SKM-1 (cell line): Measurements from ENCODE around the gene DDX1.
"Not testable (repeated sequence)": the region's sequence is repeated elsewhere in the genome, so short reads cannot be mapped to it uniquely, and the experiment has no call there.

Source experiments
- DNase-seq: peaks from one replicate; lab custom pipeline; 2025; ENCODE audit not compliant: unreplicated experiment; lab: John Stamatoyannopoulos, UW

Gene DDX1

DNA sequence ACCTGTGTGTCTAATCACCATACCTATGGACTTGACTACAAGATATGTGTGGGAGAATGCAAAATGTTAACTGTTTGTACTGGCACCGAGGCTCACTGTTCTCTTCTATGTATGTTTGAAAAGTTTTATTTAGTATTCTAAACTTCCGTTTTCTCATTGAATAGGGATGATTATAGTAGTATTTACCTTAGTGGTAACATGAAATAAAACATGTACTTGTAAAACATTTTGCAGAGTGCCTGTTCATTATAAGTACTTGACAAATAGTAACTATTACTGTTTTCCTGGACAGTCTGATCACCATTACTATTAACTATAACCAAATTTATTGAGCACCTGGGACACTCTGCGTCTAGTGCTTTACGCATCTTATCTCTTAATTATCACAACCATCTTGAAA is 24.8 kb downstream of the DDX1 start:
- no peak for DNase-seq

DNA sequence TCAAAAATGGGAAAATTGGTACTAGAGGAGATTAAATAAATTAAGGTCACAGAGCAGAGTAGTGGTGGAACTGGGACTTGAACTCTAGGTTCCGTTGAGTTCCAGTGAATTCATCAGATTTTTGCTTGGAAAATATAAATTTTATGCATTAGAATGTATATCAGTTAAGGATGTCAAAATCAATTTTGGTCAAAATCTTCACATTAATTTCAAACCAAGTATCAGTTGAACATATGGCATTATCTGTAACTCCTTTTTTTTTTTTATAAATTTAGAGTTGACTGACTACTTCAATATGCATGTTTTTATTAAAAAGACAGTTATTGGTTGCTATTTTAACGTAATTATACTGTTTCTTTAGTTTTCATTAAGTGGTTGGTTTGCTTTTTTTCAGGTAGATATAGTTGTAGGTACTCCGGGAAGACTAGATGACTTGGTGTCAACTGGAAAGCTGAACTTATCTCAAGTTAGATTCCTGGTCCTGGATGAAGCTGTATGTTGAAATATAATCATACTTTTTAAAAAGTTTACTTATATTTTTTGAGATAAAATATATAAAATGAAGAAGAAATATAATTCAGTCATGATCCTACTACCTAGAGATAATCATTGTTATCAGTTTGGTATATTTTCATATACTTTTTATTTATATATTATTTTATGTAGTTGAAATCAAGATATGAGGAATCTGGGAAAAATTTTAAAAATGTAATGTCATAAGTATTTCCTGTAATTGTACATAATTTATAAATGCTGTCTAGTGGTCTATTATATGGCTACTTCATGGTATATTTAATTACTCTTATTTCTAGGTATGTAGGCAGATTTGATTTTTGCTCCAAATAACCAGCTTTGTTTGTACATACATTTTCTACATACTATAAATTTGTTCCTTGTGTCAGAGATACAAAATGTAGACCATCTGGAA is 25.4 kb downstream of the DDX1 start:
- no peak for DNase-seq

DNA sequence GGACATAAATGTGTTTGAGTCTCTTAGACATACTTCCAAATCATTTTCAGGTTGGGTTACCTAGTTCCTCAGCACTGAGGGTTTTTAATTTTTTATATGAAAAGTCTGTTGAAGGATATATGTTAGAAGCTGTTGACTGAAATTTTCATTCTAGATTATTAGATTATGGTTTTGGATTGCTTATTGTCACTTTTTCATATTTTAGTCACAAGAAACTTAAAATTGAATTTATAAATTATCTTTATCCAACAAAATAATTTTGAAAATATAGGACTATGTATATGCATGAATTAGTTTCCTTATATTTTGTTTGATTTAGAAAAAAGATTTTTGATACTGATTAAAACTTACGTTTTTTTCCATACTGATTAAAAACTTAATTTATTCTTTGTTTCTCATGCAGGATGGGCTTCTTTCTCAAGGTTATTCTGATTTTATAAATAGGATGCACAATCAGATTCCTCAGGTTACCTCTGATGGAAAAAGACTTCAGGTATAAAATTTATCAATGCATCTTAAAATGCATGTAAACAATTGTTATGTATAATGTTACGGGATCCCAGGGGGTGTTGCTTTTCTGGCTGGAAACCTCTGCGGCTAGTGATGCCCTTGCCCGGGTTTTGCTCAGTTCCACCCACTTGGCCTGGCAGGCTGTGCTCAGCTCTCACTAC is 26.2 kb downstream of the DDX1 start:
- no peak for DNase-seq

DNA sequence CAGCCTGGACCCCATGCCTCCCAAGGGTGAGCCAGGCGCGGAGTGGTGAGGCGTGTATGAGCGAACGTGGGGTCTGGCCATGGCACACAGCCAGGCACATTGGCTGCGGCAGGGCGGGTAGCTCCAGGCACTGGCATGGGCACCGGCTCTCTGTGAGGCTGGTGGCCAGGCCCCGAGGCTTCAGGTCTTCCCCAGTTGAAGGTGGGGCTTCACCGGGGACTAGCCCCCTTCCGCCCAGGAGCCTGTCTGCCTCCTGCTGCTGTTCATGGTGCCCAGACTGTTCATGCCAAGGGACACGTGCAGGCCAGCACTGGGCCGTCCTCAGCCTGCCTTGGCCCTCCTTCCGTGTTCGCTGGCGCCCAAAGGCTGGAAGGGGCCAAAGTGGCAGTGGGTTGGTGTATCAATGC is 26.8 kb downstream of the DDX1 start:
- DNase-seq = no peak

DNA sequence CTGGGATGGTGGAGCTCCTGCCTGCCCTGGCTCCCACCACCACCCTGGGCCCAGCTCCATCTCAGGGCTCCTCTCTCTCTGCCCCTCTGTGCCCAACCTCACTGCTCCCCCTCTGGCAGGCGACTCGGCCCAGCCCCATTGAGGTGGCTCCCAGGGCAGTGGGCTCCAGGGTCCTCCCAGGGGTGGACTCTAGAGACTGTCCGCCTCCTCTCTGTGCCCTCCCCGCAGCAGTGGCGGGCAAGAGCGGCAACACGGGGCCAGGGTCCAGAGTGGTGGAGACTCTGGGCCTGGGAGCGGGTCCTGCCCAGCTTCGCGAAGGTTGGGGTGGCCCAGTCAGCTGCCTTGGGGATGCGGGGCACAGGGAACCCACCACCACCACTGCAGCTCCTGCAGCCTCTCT is 27.4 kb downstream of the DDX1 start:
- DNase-seq = no peak

DNA sequence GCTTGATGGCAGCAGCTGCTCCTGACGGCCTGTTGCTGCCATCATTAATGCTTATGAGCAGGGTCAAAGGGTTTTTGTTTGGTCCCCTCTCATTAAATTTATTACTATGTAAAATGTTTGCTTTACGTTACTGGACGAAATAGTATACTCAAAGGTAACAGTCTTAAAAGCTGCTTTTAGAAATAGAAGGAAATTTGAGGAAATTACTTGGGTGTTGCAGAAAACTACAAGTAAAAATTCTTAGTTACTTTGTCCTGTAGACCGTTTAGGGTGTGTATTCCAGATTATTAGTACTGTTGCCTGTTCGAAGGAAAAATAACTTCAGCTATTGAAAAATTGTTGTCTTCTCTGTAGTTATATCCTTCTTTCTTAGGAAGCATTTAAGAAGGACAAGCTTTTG is 27.8 kb downstream of the DDX1 start:
- no peak for DNase-seq

DNA sequence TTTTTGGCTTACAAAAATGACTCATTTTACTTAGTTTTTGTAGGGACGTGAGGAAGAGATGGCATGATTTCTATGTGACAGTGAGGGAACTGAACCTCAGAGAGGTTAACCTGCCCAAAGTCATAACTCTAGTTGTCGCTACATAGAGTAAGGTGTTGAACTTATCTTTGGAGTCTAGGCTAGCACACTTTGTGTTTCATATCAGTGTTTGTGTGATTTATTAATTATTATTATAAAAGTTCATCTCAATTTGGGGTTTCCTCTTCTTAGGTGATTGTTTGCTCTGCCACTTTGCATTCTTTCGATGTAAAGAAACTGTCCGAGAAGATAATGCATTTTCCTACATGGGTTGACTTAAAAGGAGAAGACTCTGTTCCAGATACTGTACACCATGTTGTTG is 28.3 kb downstream of the DDX1 start:
- DNase-seq = no peak

DNA sequence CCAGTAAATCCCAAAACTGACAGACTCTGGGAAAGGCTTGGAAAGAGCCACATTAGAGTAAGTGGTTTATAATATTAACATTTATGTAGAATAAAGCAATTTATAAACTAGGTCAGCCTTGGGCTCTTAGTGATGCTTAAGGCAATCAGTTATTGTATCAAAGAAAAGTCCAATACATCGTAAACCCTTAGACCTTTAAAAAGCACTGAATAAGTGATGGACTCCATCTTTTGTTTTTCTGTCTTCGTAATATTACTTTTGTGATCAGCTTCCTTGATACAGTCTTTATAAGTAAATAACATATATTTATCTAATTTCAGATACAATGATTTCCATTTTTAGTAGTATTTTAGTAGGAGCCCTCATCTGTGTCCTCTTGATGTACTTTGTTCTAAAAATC is 28.7 kb downstream of the DDX1 start:
- no peak for DNase-seq

DNA sequence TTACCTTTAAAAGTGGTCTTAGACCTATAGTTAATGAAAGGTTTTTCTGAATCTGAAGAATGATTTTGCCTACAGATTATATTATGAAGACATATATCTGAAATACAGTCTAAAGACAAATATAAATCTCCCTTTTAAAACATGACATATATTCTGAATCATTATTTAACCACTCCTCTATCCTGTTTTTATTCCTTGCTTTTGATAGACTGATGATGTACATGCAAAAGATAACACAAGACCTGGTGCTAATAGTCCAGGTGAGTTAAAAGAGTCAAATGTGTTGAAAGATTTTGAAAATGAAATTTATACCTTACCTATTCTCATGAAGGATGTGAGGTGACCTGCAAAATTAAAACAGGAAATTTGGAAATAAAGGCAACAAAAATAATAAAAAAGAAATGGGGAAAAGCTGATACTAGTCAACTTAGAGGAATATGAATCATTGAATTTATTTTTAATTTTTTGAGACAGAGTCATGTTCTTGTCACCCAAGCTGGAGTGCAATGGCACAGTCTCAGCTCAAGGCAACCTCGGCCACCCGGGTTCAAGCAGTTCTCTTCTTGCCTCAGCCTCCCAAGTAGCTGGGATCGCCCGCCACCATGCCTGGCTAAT is 29.3 kb downstream of the DDX1 start:
- DNase-seq = no peak

DNA sequence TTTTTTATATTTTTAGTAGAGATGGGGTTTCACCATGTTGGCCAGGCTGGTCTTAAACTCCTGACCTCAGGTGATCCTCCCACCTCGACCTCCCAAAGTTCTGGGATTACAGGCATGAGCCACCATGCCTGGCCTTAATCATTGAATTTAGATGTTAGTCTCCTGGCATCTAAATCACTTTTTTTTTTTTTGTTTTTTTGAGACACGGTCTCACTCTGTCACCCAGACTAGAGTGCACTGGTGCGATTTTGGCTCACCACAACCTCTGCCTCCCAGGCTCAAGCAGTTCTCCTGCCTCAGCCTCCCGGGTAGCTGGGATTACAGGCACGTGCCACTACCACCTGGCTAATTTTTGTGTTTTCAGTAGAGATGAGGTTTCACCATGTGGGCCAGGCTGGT is 29.8 kb downstream of the DDX1 start:
- not testable (repeated sequence) for DNase-seq

DNA sequence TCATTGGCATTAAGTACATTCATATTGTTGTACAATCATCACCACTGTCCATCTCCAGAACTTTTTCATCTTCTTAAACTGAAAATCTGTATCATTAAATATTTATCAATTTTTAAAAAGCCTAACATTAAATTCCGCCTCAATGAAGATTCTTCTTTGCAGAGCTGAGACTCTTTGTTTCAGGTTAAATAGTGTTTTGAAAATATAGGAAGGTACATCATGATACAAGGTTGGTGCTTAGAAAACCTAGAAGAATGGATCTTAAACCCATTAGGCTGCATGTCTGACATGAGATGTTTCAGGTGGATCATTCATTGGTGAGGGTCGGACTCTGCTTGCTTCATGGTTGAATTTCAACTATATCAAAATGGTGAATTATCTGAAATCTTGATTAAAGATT is 30.5 kb downstream of the DDX1 start:
- DNase-seq = no peak

DNA sequence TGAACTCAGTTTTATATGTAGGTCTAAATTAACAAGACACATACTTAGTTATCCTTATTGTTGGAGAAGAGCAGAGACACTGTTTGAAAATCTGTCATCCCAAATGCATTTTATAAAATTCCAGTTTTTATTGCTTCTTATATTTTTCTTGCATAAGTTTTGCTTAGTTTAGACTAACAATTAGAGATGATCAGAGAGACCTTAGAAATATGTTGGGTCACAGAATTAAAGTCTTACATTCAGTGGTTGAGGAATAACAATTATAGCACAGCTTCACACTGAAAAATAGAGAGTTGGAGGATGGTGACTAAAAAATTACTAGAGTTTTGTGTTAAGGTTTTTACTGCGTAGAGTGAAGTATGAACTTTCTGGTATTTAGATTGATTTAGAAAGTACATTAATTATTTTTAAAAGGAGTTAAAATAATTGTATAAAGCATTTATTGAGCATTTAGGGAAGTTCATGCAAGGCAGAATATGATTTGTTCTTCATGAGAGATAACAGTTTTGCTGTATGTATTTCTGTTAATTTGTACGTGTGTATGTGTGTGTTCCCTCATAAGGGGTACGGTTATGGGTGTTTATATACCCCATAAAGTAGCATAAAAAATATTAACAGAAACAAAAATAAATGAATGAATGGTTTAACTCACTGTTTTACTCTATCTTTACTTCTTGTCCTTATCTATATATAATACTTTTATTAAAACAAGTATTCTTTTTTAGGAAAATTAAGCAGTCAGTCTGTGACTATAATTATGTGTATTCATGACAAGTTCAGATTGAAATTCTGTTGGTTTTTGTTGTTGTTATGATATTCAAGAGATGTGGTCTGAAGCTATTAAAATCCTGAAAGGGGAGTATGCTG is 31.2 kb downstream of the DDX1 start:
- DNase-seq = no peak

DNA sequence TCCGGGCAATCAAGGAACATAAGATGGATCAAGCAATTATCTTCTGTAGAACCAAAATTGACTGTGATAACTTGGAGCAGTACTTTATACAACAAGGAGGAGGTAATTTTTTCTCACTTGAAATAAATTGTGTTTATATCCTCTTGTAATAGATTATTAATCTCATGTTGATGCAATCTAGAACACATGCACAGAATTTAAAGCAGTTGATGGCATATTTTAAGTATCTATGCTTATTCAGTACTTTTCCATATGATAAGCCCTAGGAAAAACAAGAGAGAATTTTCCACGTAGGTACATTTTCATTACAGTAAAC is 31.8 kb downstream of the DDX1 start:
- DNase-seq = no peak

DNA sequence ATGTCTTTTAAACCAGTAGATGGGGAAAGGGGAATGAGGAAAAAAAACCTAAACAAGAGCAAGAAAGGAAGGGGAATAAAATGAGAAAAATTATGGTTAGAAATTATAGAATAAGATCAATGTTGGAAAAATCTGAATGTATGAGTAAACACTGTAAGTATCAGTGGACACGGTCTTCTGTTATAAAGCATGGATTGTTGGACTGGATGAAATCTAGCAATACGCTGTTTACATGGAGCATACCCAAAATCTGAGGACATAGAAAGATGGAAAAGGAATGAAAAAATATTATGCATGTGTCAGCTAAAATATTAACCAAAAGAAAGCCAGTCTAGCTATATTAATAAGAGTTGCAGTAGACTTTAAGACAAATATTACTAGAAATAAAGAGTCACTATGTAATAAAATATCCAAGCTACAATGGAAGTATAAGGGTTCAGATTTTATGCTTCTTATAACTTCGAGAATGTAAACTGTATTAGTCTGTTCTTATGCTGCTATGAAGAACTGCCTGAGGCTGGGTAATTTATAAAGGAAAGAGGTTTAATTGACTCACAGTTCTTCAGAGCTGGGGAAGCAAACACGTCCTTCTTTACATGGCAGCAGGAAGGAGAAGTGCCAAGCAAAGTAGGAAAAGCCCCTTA is 32.4 kb downstream of the DDX1 start:
- no peak for DNase-seq

DNA sequence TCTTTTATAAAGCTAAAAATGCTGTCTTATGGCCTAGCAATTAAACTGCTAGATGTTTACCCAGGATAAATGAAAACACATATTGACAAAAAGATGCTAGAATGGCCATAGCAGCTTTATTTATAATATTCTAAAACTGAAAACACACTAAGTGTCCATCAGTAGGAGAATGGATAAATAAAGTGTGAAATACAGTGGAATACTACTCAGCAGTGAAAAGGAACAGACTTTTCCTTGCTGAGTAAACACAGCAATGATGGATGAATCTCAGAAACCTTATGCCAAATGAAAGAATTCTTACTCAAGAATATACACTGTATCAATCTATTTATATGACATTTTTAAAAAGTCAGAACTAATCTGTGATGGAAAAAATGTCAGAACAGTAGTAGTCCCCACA is 33.2 kb downstream of the DDX1 start:
- no peak for DNase-seq

DNA sequence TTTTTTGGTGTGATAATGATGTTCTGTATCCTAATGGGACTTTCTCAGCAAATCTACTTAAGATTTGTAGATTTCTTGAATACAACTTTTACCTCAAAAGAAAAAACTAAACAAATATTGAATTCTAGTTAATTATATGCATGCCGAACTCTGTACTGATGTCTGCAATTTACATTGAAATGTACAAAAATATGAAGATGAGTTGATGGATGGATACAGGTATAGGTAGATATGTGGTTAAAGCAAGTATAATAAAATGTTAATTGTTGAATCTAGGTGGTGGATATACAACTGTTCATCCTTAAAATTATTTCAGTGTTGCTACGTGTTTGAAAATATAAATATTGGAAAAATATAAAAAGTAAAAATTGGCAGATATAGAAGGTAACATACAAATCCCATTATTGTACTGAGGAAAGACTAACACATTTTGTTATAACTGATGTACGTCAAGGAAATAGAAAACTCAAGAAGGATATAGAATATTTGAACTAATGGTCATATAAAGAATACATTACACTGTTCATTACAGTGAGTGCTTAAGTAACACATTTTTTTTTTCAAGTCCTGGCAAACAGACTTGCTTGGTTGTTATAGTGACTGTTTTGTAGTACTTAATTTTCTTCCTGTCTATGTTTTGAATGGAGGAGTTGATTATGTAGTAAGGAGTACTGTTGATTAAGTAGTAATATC is 33.8 kb downstream of the DDX1 start:
- DNase-seq = no peak

DNA sequence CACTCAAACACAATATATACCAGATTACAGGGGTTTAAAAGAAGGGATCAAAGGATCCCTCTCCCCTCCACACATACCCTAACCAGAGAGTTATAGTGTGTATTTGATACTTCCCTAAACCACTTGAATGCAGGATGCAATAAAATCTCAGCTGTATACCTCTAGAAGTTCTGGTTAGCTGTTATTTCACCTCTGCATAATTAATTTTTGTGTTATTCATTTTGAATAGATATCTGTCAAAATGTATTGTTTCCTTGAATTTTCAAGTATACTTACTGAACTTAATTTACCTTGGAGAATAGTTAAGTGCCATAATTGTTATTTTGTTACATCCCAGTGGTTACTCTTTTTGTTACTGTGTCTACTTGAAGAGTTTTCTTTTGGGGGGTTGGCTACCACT is 34.5 kb downstream of the DDX1 start:
- DNase-seq = no peak

DNA sequence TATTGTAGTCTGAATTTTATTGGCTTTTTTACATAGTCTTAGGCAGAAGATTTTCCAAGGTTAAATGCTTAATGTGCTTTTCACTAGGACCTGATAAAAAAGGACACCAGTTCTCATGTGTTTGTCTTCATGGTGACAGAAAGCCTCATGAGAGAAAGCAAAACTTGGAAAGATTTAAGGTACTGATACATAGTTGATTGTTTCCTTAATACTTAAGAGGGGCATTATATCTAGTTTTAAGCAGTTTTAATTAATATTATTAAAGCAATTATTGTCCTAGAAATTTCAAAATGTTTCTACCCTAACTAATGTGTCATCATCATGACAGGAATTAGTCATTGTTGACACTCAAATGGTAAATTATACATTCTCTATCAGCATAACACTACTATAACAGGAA is 35.3 kb downstream of the DDX1 start:
- no peak for DNase-seq

DNA sequence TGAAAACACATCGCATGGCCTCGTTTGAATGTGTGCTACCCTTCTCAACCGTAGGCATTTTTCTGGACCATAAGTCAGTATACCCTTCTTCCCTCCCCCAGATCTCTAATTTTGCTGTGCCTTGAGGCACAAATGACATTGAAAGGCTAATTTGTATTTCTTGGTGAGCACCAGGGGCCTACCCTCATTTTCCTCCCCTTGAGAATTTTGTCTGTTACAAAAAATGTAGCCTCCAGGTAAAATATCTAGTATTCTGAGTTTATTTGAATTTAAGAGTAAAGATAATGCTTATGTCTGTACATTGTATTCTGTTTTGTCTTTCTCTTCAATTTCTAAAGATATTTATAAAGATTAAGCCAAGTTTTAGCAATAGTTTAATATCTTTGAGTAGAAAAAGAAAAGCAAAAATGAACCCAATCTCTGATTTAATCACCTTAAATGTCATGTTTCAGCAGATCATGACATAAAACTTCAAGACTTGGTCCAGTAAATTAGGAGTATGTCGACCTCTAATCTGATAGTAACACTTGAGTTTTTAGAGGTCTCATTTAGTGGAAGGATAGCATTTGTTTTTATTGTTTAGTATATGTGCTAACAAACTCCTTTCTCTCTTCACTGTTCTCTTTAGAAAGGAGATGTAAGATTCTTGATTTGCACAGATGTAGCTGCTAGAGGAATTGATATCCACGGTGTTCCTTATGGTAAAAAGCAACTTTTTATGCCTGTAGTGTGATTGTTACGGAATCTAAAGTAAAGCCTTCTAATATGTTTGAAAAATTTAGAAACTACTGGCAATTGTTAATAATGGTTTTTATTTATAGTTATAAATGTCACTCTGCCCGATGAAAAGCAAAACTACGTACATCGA is 36.4 kb downstream of the DDX1 start:
- DNase-seq = no peak
